GM19397 (cell line): ENCODE data around the gene PRR20E.
"Not testable (repeated sequence)": the region's sequence is repeated elsewhere in the genome, so short reads cannot be mapped to it uniquely, and the experiment has no call there.

Experiments used
- ATAC-seq: cut with Tn5 transposase; IDR thresholded peaks from one replicate; pipeline ENCODE4 v1.9.1; 2021; ENCODE audit warnings: mild to moderate bottlenecking, moderate library complexity; ENCODE audit not compliant: unreplicated experiment

Gene PRR20E

DNA sequence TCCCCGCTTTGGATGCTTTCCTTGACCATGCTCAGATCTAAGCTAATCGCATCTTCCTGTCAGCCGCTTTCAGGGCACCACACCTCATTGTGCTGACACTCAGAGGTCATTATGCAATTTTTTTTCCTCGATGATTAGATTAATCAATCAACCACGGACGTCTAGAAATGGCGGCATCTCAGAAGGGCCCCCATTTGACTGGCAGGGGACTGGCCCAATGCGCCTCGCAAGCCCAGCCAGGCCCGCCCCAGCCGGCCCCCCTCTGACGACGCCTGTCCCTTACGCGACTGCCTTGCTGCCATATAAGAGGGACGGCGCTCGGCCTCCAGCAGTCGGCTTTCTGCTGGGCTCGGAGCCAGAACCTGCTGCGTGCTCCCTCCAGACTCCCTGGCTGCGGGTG lies at the start of gene PRR20E:
Gene PRR20E (plus strand): TSS at position 301 of the 400 bp plus-strand sequence. CDS start 387 bp downstream, outside the sequence.
- not testable (repeated sequence) for ATAC-seq

DNA sequence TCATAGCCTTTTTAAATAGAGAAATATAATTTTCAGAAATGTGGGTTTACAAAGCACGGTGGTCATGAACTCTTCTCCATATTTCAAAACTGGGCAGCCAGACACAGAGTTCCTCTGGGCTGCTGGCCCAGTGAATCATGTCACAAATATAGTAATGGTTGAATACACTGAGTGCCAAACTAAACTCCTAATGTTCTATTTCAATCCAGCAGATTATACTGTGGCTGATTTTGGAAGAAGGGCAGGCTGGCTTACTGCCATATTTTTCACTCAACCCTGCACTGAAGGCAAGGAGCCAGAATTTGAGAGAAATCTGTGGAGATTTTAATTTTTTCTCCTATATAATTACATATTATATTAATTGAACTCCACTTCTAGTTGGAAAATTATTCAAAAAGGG lies 43.3 kb upstream of the PRR20E start:
- no peak for ATAC-seq

DNA sequence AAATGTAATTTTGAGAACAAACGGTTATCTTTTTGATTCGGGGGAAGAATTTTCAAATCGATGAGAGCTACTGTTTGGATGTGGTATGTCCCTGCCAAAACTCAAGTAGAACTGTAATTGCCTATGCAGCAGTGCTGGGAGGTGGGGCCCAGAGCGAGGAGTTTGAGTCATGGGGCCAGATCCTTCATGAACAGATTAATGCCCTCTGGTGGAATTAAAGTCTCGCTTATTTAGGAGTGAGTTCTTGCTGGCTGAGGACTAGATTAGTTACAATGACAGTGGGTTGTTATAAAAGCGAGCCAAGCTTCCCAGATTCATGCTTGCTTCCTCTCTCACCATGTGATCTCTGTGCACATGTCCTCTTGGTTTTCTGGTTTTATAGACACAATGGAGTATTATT lies 38.1 kb upstream of the PRR20E start:
- ATAC-seq, result no peak

DNA sequence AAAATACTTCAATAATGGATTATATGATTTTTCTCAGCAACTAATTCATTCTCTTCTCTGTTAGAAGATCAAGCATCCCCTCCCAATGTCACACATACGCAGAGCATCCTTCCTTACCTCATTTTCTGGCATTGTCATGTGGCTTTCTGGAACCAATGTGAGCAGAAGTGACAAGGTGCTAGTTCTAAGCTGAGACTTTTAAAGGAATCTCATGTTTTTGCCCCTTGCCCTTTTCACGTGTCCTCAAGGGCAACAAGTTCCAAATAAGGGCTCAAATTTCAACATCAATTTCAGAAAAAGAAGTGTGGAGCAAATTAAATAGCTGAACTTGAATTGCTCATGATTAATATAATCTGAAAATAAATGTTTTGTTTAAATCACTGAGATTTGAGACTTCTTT lies 30.9 kb upstream of the PRR20E start:
- no peak for ATAC-seq

DNA sequence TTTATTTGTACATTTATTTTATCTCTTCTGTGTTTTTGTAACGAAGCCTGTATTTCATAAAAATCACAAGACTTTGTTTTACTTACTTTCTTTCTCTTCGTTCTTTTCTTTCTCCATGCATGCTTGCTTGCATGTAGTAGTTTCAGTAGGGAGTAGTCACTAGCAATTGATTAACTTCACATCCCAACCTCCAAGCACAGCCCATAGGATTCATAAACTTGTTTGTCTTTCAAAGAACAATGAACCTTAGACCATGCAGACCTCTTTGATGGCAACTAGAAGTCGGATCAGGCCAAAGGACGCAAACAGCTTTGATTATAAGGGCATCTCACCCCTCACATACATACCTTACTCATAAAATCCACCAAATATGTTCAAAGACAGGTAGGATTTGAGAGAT lies 29.4 kb upstream of the PRR20E start:
- no peak for ATAC-seq

DNA sequence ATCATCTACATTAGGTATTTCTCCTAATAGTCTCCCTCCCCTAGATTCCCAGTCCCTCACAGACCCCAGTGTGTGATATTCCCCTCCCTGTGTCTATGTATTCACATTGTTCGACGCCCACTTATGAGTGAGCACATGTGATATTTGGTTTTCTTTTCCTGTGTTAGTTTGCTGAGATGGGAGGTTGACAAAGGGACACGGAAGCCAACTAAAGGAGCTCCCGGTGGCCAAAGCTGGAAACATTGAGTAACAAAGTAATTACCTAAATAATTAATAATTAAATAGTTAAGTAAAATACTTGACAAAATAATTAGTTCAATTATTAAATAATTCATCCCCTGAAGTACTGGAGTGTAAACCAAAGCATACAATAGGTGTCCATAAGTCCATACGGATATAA lies 28.0 kb upstream of the PRR20E start:
- ATAC-seq, result no peak

DNA sequence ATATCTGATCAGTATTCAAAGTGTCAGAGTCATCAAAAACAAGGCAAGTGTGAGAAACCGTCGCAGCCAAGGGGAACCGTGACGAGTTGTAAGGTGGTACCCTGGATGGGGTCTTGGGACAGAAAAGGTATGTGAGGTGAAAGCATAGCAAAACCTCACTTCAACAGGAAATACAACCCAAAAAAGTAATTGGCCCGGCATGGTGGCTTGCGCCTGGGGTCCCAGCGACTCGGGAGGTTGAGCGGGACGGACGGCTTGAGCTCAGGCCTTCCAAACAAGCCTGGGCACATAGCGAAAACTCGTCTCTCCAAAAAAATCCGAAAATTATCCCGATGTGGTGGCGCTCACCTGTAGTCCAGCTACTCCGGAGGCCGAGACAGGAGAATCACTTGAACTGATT lies 27.2 kb upstream of the PRR20E start:
- ATAC-seq, result not testable (repeated sequence)

DNA sequence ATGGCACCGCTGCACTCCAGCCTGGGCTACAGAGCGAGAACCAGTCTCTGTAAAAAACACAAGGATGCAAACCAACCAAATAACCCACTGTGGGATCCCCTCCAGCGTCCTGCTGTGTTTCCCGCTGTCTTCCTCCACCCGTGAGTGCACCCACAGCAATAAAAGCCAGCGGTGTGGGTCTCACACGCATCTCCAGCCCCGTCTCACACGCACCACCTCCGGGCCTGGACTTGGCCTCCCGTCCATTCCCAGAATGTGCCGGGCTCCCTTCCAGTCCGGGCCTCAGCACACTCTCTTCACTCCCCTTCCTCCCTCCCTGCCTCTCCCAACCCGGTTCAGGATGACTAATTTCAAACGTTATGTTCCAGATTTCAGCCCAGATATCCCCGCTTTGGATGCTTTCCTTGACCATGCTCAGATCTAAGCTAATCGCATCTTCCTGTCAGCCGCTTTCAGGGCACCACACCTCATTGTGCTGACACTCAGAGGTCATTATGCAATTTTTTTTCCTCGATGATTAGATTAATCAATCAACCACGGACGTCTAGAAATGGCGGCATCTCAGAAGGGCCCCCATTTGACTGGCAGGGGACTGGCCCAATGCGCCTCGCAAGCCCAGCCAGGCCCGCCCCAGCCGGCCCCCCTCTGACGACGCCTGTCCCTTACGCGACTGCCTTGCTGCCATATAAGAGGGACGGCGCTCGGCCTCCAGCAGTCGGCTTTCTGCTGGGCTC lies 26.6 kb upstream of the PRR20E start, which contains the start of gene PRR20A:
Gene PRR20A (plus strand): TSS at position 684 of the 734 bp plus-strand sequence. CDS start 387 bp downstream, outside the sequence.
- ATAC-seq, result not testable (repeated sequence)

DNA sequence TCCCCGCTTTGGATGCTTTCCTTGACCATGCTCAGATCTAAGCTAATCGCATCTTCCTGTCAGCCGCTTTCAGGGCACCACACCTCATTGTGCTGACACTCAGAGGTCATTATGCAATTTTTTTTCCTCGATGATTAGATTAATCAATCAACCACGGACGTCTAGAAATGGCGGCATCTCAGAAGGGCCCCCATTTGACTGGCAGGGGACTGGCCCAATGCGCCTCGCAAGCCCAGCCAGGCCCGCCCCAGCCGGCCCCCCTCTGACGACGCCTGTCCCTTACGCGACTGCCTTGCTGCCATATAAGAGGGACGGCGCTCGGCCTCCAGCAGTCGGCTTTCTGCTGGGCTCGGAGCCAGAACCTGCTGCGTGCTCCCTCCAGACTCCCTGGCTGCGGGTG lies 19.8 kb upstream of the PRR20E start, which contains the start of gene PRR20B:
Gene PRR20B (plus strand): TSS at position 301 of the 400 bp plus-strand sequence. CDS start 387 bp downstream, outside the sequence.
- ATAC-seq, result not testable (repeated sequence)

DNA sequence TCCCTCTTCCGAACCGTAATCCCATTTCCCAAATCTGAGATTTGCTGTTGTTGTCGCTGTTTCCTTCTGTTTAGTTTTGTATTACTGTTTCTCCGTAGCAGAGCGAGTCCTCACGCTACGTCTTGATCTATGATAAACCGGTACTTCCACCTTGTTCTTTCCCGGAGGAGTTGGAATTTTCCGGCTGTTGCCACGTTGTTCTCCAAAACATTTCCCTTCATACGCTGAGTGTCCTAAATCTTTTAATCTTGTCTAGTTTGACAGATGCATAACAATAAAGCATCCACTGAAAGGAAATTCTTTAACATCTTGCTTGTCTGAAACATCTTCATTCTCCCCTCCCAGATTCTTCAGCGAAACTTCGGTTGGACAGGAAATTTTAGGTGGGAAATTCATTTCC lies 18.9 kb upstream of the PRR20E start:
- ATAC-seq, result not testable (repeated sequence)

DNA sequence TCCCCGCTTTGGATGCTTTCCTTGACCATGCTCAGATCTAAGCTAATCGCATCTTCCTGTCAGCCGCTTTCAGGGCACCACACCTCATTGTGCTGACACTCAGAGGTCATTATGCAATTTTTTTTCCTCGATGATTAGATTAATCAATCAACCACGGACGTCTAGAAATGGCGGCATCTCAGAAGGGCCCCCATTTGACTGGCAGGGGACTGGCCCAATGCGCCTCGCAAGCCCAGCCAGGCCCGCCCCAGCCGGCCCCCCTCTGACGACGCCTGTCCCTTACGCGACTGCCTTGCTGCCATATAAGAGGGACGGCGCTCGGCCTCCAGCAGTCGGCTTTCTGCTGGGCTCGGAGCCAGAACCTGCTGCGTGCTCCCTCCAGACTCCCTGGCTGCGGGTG lies 13.2 kb upstream of the PRR20E start, which contains the start of gene PRR20C:
Gene PRR20C (plus strand): TSS at position 301 of the 400 bp plus-strand sequence. CDS start 387 bp downstream, outside the sequence.
- not testable (repeated sequence) for ATAC-seq

DNA sequence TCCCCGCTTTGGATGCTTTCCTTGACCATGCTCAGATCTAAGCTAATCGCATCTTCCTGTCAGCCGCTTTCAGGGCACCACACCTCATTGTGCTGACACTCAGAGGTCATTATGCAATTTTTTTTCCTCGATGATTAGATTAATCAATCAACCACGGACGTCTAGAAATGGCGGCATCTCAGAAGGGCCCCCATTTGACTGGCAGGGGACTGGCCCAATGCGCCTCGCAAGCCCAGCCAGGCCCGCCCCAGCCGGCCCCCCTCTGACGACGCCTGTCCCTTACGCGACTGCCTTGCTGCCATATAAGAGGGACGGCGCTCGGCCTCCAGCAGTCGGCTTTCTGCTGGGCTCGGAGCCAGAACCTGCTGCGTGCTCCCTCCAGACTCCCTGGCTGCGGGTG lies 6.7 kb upstream of the PRR20E start, which contains the start of gene PRR20D:
Gene PRR20D (plus strand): TSS at position 301 of the 400 bp plus-strand sequence. CDS start 387 bp downstream, outside the sequence.
- not testable (repeated sequence) for ATAC-seq

DNA sequence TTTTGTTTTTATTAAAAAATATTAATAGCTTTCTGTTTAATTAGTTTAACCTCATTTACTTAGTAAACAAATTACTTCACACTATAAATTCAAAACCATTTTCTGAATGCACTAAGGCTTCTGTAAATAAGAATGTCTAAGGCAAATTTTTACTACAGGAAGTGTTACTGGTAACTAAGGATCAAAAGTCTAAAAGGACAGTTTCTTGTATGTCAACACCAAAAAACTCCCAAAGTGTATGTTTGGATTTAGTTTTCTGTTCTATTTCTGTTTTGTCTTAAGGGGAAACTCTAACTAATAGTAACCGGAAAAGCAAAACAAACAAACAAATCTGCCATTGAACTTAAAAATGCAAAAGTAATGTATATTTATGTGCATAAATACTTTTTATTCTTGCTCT lies 24.7 kb downstream of the PRR20E start:
- no peak for ATAC-seq

DNA sequence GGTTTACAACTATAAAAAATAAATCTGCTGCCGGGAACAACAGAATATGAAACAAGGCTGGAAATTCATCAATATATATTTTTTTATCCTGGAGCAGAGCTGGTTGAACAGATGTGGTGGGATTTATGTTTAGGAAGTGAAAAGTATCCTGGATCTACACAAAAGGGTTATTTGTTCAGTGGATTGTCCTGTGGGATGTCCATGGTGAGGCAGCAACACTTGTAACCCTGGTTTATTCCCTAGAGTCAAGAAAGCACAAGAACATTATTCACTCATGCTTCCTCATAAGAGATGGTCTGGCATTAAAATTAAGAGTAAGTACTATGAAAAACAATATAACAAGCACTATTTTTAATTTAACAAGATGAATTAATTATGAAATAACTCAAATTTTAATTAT lies 46.0 kb downstream of the PRR20E start:
- no peak for ATAC-seq
